ENCODE data around the gene SULT4A1. TPM values are rescaled to one million over a fixed set of nuclear protein-coding genes. Genes with fewer than 3 reads are reported as not detected.

Gene SULT4A1
- polyA plus RNA-seq, 2 of the 4 experiments (the other 2 are of a cell fraction): not detected

- TF ChIP-seq CTCF (IDR thresholded peaks at IDR 0.05): no peak
- no peak for TF ChIP-seq KDM5A (IDR thresholded peaks at IDR 0.05)
These were observed 33.7 kb downstream of the SULT4A1 start (continued) for GRCh38 chr22:43828725-43828997.

- H3K9me3 ChIP-seq: no peaks in the 10 kb centered on the region
- FAIRE-seq: no peak
- H3K27ac ChIP-seq: no peak overlapping the region
- ChIA-PET CTCF (interaction anchor here (2.1 to 6.6 kb wide), 2 partner anchors 31 to 440 kb away, joined by 7 to 81 read pairs; no protein-coding TSS in a partner anchor), POLR2A (no interaction called here)
- no peak overlapping the region for H3K4me3 ChIP-seq
- no peak for TF ChIP-seq EHF (CRISPR knock-in tag; IDR thresholded peaks at IDR 0.05)
- TF ChIP-seq ESRRA (IDR thresholded peaks at IDR 0.05; ENCODE audit: borderline replicate concordance, low read length): no peak
- ATAC-seq: peak in 1 of 2 experiments; percentile 32; a peak in 3 of 6 replicates
- DNase-seq (ENCODE audit: low read depth in 1 of 2, low spot score in 1 of 2): peak in 1 of 2 experiments; percentile 12
- WGBS (ENCODE audit: missing lambda C conversion rate): 89% methylated on average over 16 of the region's 16 CpGs
- no peak overlapping the region for H3K4me2 ChIP-seq
- H3K4me1 ChIP-seq: peaks cover 25% of the 10 kb centered on the region
These were observed 34.2 kb downstream of the SULT4A1 start for GRCh38 chr22:43827926-43828724.

- 58% methylated on average over 13 of the region's 13 CpGs for WGBS (ENCODE audit: missing lambda C conversion rate)
- H3K27ac ChIP-seq: peak overlapping the region in 1 of 2 experiments; percentile 68; a peak in 3 of 6 replicates
- DNase-seq (ENCODE audit: low read depth in 1 of 2, low spot score in 1 of 2): no peak
- TF ChIP-seq TFCP2L1 (CRISPR knock-in tag; IDR thresholded peaks at IDR 0.05) (no peak), MAFK (IDR thresholded peaks at IDR 0.05; ENCODE audit: partially characterized antibody) (no peak), GATA3 (IDR thresholded peaks at IDR 0.05; ENCODE audit: borderline replicate concordance) (no peak), JUNB (IDR thresholded peaks at IDR 0.05) (no peak)
- peaks cover 28% of the 10 kb centered on the region for H3K4me1 ChIP-seq
- no peak for FAIRE-seq
- no peaks in the 10 kb centered on the region for H3K9me3 ChIP-seq
- ChIA-PET POLR2A (interaction anchor here (0.5 kb wide), 1 partner anchor 697 kb away, joined by 3 read pairs; no protein-coding TSS in a partner anchor), CTCF (interaction anchor here (0.6 to 6.6 kb wide), 25 partner anchors 8 to 772 kb away, joined by 3 to 81 read pairs (median 4); no protein-coding TSS in a partner anchor)
- H3K4me2 ChIP-seq: peak overlapping the region; percentile 16; the same call in 1 of the 3 replicates
- no peak overlapping the region for H3K4me3 ChIP-seq
- no peak for ATAC-seq
These were observed 35.1 kb downstream of the SULT4A1 start for GRCh38 chr22:43827003-43827735.

DNA sequence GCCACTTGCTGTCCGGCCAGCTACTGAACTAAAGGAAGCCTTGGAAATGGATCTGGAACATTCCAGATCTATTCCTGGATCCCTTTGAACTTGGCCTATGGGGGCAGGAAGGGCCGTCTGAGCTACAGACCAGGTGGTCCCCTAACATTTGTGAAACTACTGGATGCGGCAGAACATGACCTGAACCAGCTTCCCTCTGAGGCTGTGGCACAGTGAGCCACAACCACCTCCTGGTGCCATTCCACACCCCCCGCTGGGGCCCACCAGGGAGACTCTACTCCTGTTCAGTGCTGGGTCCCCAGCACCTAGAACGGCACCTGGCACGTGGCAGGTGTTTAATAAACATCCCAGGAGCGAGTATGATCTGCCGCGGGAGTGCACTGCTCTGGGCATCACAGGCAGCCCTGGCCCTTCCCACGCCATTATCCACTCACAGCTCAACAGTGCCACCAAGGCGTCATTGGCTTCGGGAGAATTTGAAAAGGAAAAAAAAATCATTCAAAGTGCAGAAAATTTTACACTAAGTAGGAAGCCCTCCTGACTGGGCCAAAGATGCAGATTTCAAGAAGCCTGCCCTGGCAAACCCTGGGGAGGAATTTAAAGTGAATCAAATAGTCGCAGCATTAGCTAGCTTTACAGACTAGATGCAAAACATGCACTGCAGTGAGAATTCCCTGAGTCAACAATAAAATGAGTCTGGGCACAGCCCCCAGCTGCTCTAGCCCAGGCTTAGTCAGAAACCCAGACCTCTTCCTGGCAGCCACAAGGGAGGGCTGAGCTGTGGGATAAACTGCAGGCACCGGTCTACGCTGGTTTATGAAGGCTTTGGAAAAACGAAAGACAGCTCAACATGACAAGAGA, 35.9 kb downstream of the SULT4A1 start:
- Histone ChIP-seq H3K9me3 (no peaks in the 10 kb centered on the region), H3K4me3 (no peak overlapping the region), H3K4me1 (peaks cover 28% of the 10 kb centered on the region), H3K4me2 (peak overlapping the region; percentile 41; the same call in 1 of the 3 replicates), H3K27ac (peak overlapping the region in 1 of 2 experiments; percentile 68; a peak in 3 of 6 replicates)
- TF ChIP-seq MAFK (IDR thresholded peaks at IDR 0.05; ENCODE audit: partially characterized antibody) (peak; percentile 89), RAD21 (conservative IDR thresholded peaks at IDR 0.05 in 1 of 2, IDR thresholded peaks at IDR 0.05 in 1 of 2) (peak; percentile 76 to 77), CTCF (IDR thresholded peaks at IDR 0.05) (peak; percentile 58), CHD2 (IDR thresholded peaks at IDR 0.05; ENCODE audit: low read length, partially characterized antibody) (no peak), TP53 (CRISPR knock-in tag; IDR thresholded peaks at IDR 0.05) (no peak), SMC3 (IDR thresholded peaks at IDR 0.05) (peak; percentile 62), EHF (CRISPR knock-in tag; IDR thresholded peaks at IDR 0.05) (no peak)
- DNase-seq (ENCODE audit: low read depth in 1 of 2, low spot score in 1 of 2) (peak; percentile 33 to 46), FAIRE-seq (no peak), ATAC-seq (peak; percentile 72 to 78)
- ChIA-PET POLR2A (interaction anchor here (0.5 kb wide), 1 partner anchor 696 kb away, joined by 3 read pairs; no protein-coding TSS in a partner anchor), CTCF (interaction anchor here (0.6 to 6.6 kb wide), 31 partner anchors 8 to 771 kb away, joined by 3 to 81 read pairs (median 4); no protein-coding TSS in a partner anchor)
- 29% methylated on average over 11 of the region's 16 CpGs for WGBS (ENCODE audit: missing lambda C conversion rate)

All from A549 (cell line).